Measurements from ENCODE around the gene IBSP.

IBSP gene

DNA sequence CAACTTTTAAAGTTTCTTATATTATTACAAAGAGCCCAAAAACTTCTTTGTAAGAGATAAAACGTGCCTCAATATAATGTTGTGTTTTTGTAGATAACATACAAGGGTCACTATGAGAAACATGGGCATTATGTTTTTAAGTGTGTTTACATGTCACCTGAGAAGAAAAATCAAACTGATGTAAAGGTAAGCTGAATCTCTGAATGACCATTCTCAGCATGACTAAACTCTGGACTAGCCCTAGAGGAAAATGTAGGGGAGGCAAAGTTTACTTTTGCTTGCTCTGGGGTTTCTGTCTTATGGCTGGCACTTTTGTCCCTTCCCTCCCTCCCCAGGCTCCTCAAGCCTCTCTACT lies 40.2 kb downstream of the IBSP start:
- no peak overlapping the region for H3K14ac ChIP-seq (ENCODE audit: low read length)
- no CpG with 5 or more reads among the region's 1 CpG for WGBS, 2 donors (ENCODE audit: extremely low coverage in 2 of 2, insufficient read length in 2 of 2, insufficient replicate concordance in 1 of 2)
- H3K9ac ChIP-seq (ENCODE audit: low read depth, low read length, poor library complexity), result no peak overlapping the region
- no peaks in the 10 kb centered on the region for H3K4me1 ChIP-seq (ENCODE audit: control insufficient read depth in 2 of 2, insufficient read depth in 1 of 2, low read depth in 1 of 2, low read length in 2 of 2)
- no peak for DNase-seq (ENCODE audit: low spot score)
- H3K36me3 ChIP-seq (replicated peaks in 1 of 2; ENCODE audit: control insufficient read depth in 2 of 2, insufficient read depth in 2 of 2, low read length in 2 of 2), result no peaks in the 10 kb centered on the region
- no peak overlapping the region for H3K27ac ChIP-seq (replicated peaks; ENCODE audit: low read length)
- H2BK5ac ChIP-seq (ENCODE audit: low read length), result no peak overlapping the region
- H2BK120ac ChIP-seq (ENCODE audit: low read depth, low read length), result no peak overlapping the region
- no peak overlapping the region for H2AFZ ChIP-seq (ENCODE audit: low read length)
- no peak overlapping the region for H3K23ac ChIP-seq (ENCODE audit: low read depth, low read length, poor library complexity)
- H2BK12ac ChIP-seq (ENCODE audit: low read length), result no peak overlapping the region
- no peaks in the 10 kb centered on the region for H3K9me3 ChIP-seq (replicated peaks in 1 of 2; ENCODE audit: control insufficient read depth in 2 of 2, insufficient read depth in 1 of 2, low read depth in 1 of 2, low read length in 2 of 2)
- no peaks in the 10 kb centered on the region for H3K79me1 ChIP-seq (ENCODE audit: low read depth, low read length)
- no peak overlapping the region for H2AK5ac ChIP-seq (ENCODE audit: low read depth, low read length)
- H4K91ac ChIP-seq (ENCODE audit: low read depth, low read length, poor library complexity), result no peak overlapping the region
- H3K4me2 ChIP-seq (ENCODE audit: insufficient read depth, low read length, poor library complexity, severe bottlenecking), result no peak overlapping the region
- peaks cover 0 to 9% (median 0%) of the 10 kb centered on the region in 3 experiments for H3K27me3 ChIP-seq (ENCODE audit: control insufficient read depth in 3 of 3, insufficient read depth in 3 of 3, low read depth in 1 of 3, low read length in 3 of 3)
- no peak overlapping the region for H2BK15ac ChIP-seq (ENCODE audit: low read length)
- no peak overlapping the region for H3K18ac ChIP-seq (ENCODE audit: low read length)
- no peak overlapping the region for H4K8ac ChIP-seq (ENCODE audit: low read depth, low read length)
- H3K4me3 ChIP-seq (ENCODE audit: low read length in 2 of 2), result no peak overlapping the region
- H3K4ac ChIP-seq (ENCODE audit: low read length), result no peak overlapping the region

DNA sequence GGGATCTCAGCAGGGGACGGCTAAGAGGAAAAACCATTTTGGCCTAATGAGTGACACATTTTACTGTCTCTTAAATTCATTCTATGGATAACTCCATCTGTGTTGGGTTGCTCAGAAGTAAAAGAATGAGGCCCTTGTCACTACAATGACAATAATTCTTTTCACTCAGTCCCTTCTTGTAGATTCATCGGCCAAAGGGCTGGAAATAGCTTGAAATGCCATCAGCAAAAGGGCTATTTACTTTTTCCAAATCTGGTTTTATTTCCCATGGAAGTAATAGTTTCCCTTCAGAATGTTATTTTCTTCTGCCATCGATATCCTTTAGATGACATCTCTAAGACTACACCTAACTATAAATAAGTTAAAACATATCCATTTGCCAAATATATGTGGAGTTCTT lies 40.8 kb downstream of the IBSP start:
- Histone ChIP-seq H3K79me1 (ENCODE audit: low read depth, low read length) (no peaks in the 10 kb centered on the region), H4K8ac (ENCODE audit: low read depth, low read length) (no peak overlapping the region), H3K9me3 (replicated peaks in 1 of 2; ENCODE audit: control insufficient read depth in 2 of 2, insufficient read depth in 1 of 2, low read depth in 1 of 2, low read length in 2 of 2) (no peaks in the 10 kb centered on the region), H3K9ac (ENCODE audit: low read depth, low read length, poor library complexity) (no peak overlapping the region), H3K14ac (ENCODE audit: low read length) (no peak overlapping the region), H3K23ac (ENCODE audit: low read depth, low read length, poor library complexity) (no peak overlapping the region), H2AFZ (ENCODE audit: low read length) (no peak overlapping the region), H3K4me1 (ENCODE audit: control insufficient read depth in 2 of 2, insufficient read depth in 1 of 2, low read depth in 1 of 2, low read length in 2 of 2) (no peaks in the 10 kb centered on the region), H3K18ac (ENCODE audit: low read length) (no peak overlapping the region), H2AK5ac (ENCODE audit: low read depth, low read length) (no peak overlapping the region), H2BK5ac (ENCODE audit: low read length) (no peak overlapping the region), H3K27ac (replicated peaks; ENCODE audit: low read length) (no peak overlapping the region), H3K4ac (ENCODE audit: low read length) (no peak overlapping the region), H2BK12ac (ENCODE audit: low read length) (no peak overlapping the region), H3K4me3 (ENCODE audit: low read length in 2 of 2) (no peak overlapping the region), H2BK120ac (ENCODE audit: low read depth, low read length) (no peak overlapping the region), H2BK15ac (ENCODE audit: low read length) (no peak overlapping the region), H3K27me3 (ENCODE audit: control insufficient read depth in 3 of 3, insufficient read depth in 3 of 3, low read depth in 1 of 3, low read length in 3 of 3) (peaks cover 0 to 9% (median 0%) of the 10 kb centered on the region in 3 experiments), H4K91ac (ENCODE audit: low read depth, low read length, poor library complexity) (no peak overlapping the region), H3K36me3 (replicated peaks in 1 of 2; ENCODE audit: control insufficient read depth in 2 of 2, insufficient read depth in 2 of 2, low read length in 2 of 2) (no peaks in the 10 kb centered on the region), H3K4me2 (ENCODE audit: insufficient read depth, low read length, poor library complexity, severe bottlenecking) (no peak overlapping the region)
- DNase-seq (ENCODE audit: low spot score), result no peak
- WGBS, 2 donors (ENCODE audit: extremely low coverage in 2 of 2, insufficient read length in 2 of 2, insufficient replicate concordance in 1 of 2), result no CpG with 5 or more reads among the region's 3 CpGs

DNA sequence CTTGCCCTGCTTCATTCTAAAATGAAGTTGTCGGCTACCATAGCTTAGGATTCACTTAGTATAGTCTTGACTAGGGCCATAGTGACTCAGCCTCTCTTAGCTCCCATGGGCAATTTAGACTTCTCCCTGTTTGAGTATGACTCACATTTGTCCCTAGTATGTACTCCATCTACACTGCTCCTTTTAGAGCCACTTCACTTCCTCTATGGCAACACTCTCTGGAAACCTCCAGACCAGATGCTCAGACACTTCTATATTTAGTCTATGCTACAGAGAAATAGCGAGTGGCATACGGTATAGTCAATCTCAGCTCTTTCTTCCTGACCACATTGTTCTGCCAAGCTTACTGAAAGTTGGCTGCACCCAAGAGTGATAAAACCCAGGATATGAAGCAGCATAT lies 44.6 kb downstream of the IBSP start:
- WGBS, 2 donors (ENCODE audit: extremely low coverage in 2 of 2, insufficient read length in 2 of 2, insufficient replicate concordance in 1 of 2), result no CpG with 5 or more reads among the region's 3 CpGs
- H4K91ac ChIP-seq (ENCODE audit: low read depth, low read length, poor library complexity), result no peak overlapping the region
- H3K23ac ChIP-seq (ENCODE audit: low read depth, low read length, poor library complexity), result no peak overlapping the region
- H3K4me2 ChIP-seq (ENCODE audit: insufficient read depth, low read length, poor library complexity, severe bottlenecking), result no peak overlapping the region
- H3K79me1 ChIP-seq (ENCODE audit: low read depth, low read length), result no peaks in the 10 kb centered on the region
- H2AFZ ChIP-seq (ENCODE audit: low read length), result no peak overlapping the region
- no peaks in the 10 kb centered on the region for H3K9me3 ChIP-seq (replicated peaks in 1 of 2; ENCODE audit: control insufficient read depth in 2 of 2, insufficient read depth in 1 of 2, low read depth in 1 of 2, low read length in 2 of 2)
- peaks cover 0 to 16% (median 0%) of the 10 kb centered on the region in 3 experiments for H3K27me3 ChIP-seq (ENCODE audit: control insufficient read depth in 3 of 3, insufficient read depth in 3 of 3, low read depth in 1 of 3, low read length in 3 of 3)
- H4K8ac ChIP-seq (ENCODE audit: low read depth, low read length), result no peak overlapping the region
- no peak overlapping the region for H3K4ac ChIP-seq (ENCODE audit: low read length)
- no peak overlapping the region for H2AK5ac ChIP-seq (ENCODE audit: low read depth, low read length)
- DNase-seq (ENCODE audit: low spot score), result no peak
- H2BK12ac ChIP-seq (ENCODE audit: low read length), result no peak overlapping the region
- no peak overlapping the region for H3K14ac ChIP-seq (ENCODE audit: low read length)
- H2BK15ac ChIP-seq (ENCODE audit: low read length), result no peak overlapping the region
- no peaks in the 10 kb centered on the region for H3K36me3 ChIP-seq (replicated peaks in 1 of 2; ENCODE audit: control insufficient read depth in 2 of 2, insufficient read depth in 2 of 2, low read length in 2 of 2)
- no peak overlapping the region for H3K18ac ChIP-seq (ENCODE audit: low read length)
- H2BK5ac ChIP-seq (ENCODE audit: low read length), result no peak overlapping the region
- no peaks in the 10 kb centered on the region for H3K4me1 ChIP-seq (ENCODE audit: control insufficient read depth in 2 of 2, insufficient read depth in 1 of 2, low read depth in 1 of 2, low read length in 2 of 2)
- no peak overlapping the region for H3K27ac ChIP-seq (replicated peaks; ENCODE audit: low read length)
- no peak overlapping the region for H2BK120ac ChIP-seq (ENCODE audit: low read depth, low read length)
- no peak overlapping the region for H3K9ac ChIP-seq (ENCODE audit: low read depth, low read length, poor library complexity)
- no peak overlapping the region for H3K4me3 ChIP-seq (ENCODE audit: low read length in 2 of 2)

DNA sequence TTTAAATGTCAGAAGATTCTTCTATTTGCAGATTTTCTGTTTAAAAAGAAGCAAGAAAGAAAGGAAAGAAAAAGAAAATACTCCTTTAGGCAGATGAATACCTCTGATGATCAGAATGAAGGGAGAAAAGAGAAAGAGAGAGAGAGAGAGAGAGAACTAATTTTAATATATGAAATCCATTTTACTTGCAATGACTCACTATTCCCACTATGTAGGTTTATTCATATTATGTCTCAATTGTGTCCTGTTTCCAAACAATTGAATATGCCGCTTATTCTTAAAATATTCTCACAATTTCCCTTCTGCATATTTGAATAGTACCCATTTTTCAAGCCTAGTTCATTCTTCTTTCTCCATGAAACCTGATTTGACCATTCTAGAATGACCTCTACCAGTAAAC lies 45.1 kb downstream of the IBSP start:
- H3K36me3 ChIP-seq (replicated peaks in 1 of 2; ENCODE audit: control insufficient read depth in 2 of 2, insufficient read depth in 2 of 2, low read length in 2 of 2), result no peaks in the 10 kb centered on the region
- H3K14ac ChIP-seq (ENCODE audit: low read length), result no peak overlapping the region
- no peaks in the 10 kb centered on the region for H3K9me3 ChIP-seq (replicated peaks in 1 of 2; ENCODE audit: control insufficient read depth in 2 of 2, insufficient read depth in 1 of 2, low read depth in 1 of 2, low read length in 2 of 2)
- no peak overlapping the region for H3K9ac ChIP-seq (ENCODE audit: low read depth, low read length, poor library complexity)
- H2AK5ac ChIP-seq (ENCODE audit: low read depth, low read length), result no peak overlapping the region
- H3K4me1 ChIP-seq (ENCODE audit: control insufficient read depth in 2 of 2, insufficient read depth in 1 of 2, low read depth in 1 of 2, low read length in 2 of 2), result no peaks in the 10 kb centered on the region
- no peak overlapping the region for H3K4me3 ChIP-seq (ENCODE audit: low read length in 2 of 2)
- H3K23ac ChIP-seq (ENCODE audit: low read depth, low read length, poor library complexity), result no peak overlapping the region
- H3K27me3 ChIP-seq (ENCODE audit: control insufficient read depth in 3 of 3, insufficient read depth in 3 of 3, low read depth in 1 of 3, low read length in 3 of 3), result peaks cover 0 to 17% (median 0%) of the 10 kb centered on the region in 3 experiments
- H3K27ac ChIP-seq (replicated peaks; ENCODE audit: low read length), result no peak overlapping the region
- no peak overlapping the region for H2BK120ac ChIP-seq (ENCODE audit: low read depth, low read length)
- no peak overlapping the region for H2BK15ac ChIP-seq (ENCODE audit: low read length)
- no peak overlapping the region for H3K18ac ChIP-seq (ENCODE audit: low read length)
- no peak overlapping the region for H2BK12ac ChIP-seq (ENCODE audit: low read length)
- no peak overlapping the region for H4K8ac ChIP-seq (ENCODE audit: low read depth, low read length)
- WGBS, 2 donors (ENCODE audit: extremely low coverage in 2 of 2, insufficient read length in 2 of 2, insufficient replicate concordance in 1 of 2), result no CpG with 5 or more reads among the region's 1 CpG
- no peak overlapping the region for H2AFZ ChIP-seq (ENCODE audit: low read length)
- H3K79me1 ChIP-seq (ENCODE audit: low read depth, low read length), result no peaks in the 10 kb centered on the region
- H3K4me2 ChIP-seq (ENCODE audit: insufficient read depth, low read length, poor library complexity, severe bottlenecking), result no peak overlapping the region
- no peak for DNase-seq (ENCODE audit: low spot score)
- H2BK5ac ChIP-seq (ENCODE audit: low read length), result no peak overlapping the region
- H3K4ac ChIP-seq (ENCODE audit: low read length), result no peak overlapping the region
- H4K91ac ChIP-seq (ENCODE audit: low read depth, low read length, poor library complexity), result no peak overlapping the region
